Breast epithelium (tissue), 4 donors: Measurements from ENCODE around the gene NECTIN1. TPM values are rescaled to one million over a fixed set of nuclear protein-coding genes. Genes with fewer than 3 reads are reported as not detected.

Experiments used
- DNase-seq, 2 donors: peaks; one replicate each; pipeline ENCODE4 v3.0.0-alpha.2; 2019; ENCODE audit warnings: low spot score in 2 of 2
- H3K27ac ChIP-seq, 2 donors: fragments of 200-600 bp; sonication (generic) in 1 of 2; one replicate each; pipeline ENCODE4 v1.5.1; 2016 to 2019; ENCODE audit warnings: mild to moderate bottlenecking in 1 of 2
- H3K27me3 ChIP-seq, 2 donors: fragments of 200-600 bp; sonication (generic) in 1 of 2; one replicate each; pipeline versions ENCODE4 v1.5.1 to v1.6.0; 2017 to 2019; ENCODE audit warnings: control low read depth in 1 of 2, mild to moderate bottlenecking in 1 of 2
- H3K36me3 ChIP-seq: fragments of 200-600 bp; one replicate; pipeline ENCODE4 v1.5.1; 2019
- H3K4me1 ChIP-seq, 2 donors: fragments of 200-600 bp; sonication (generic); one replicate each; pipeline ENCODE4 v1.5.1; 2016 to 2019; ENCODE audit warnings: control low read depth in 1 of 2
- H3K4me3 ChIP-seq, 3 donors: fragments of 200-600 bp; sonication (generic); 1 replicate in 2 of 3; 2 replicates in 1 of 3; pipeline ENCODE4 v1.5.1; 2016 to 2019; ENCODE audit warnings: mild to moderate bottlenecking in 3 of 3, moderate library complexity in 2 of 3
- H3K9me3 ChIP-seq, 2 donors: fragments of 200-600 bp; sonication (generic) in 1 of 2; one replicate each; pipeline ENCODE4 v1.5.1; 2016 to 2019; ENCODE audit warnings: control low read depth in 1 of 2
- POLR2A ChIP-seq: fragments of 450-650 bp; IDR thresholded peaks from one replicate; pipeline ENCODE4 v1.6.1; 2016; ENCODE audit warnings: antibody characterized with exemption, mild to moderate bottlenecking, moderate library complexity
- POLR2AphosphoS5 ChIP-seq, 3 donors: sonication (generic); formaldehyde crosslinking; IDR thresholded peaks; one replicate each; pipeline ENCODE4 v1.6.1; 2017; ENCODE audit warnings: antibody characterized with exemption in 3 of 3
- intact Hi-C: fragments of 100-400 bp; cut with DNase I; formaldehyde crosslinking; loops from one replicate; pipeline ENCODE4 v1.15.1; 2023; ENCODE audit warnings: low total_unique reads
- total RNA-seq, 3 donors: library from RNA; depleted of rRNA; stranded (reverse); fragments of >200 nt; gene quantifications; one replicate each; pipeline ENCODE4 v1.1.0, GENCODE V29; 2016
- TF ChIP-seq, protein P1 (sequence below), 3 donors: fragments of 450-650 bp; IDR thresholded peaks; one replicate each; pipeline ENCODE4 v1.5.1; 2016 to 2017; ENCODE audit warnings: antibody characterized with exemption in 3 of 3, mild to moderate bottlenecking in 3 of 3, moderate library complexity in 3 of 3

The NECTIN1 gene
- total RNA-seq, 3 donors from 2014 or later = 2.6 to 6.6 (median 4.5) TPM

GRCh38 chr11:119765628-119766027 is 36.6 kb upstream of the NECTIN1 start:
- H3K9me3 ChIP-seq = no peaks in the 10 kb centered on the region

GRCh38 chr11:119764108-119764868 is 35.3 kb upstream of the NECTIN1 start:
- H3K36me3 ChIP-seq = no peaks in the 10 kb centered on the region
- peak in 1 of 2 donors; percentile 50 for DNase-seq
- intact Hi-C loops = no loop called here
- TF ChIP-seq POLR2A = no peak
- TF ChIP-seq, protein P1, sequence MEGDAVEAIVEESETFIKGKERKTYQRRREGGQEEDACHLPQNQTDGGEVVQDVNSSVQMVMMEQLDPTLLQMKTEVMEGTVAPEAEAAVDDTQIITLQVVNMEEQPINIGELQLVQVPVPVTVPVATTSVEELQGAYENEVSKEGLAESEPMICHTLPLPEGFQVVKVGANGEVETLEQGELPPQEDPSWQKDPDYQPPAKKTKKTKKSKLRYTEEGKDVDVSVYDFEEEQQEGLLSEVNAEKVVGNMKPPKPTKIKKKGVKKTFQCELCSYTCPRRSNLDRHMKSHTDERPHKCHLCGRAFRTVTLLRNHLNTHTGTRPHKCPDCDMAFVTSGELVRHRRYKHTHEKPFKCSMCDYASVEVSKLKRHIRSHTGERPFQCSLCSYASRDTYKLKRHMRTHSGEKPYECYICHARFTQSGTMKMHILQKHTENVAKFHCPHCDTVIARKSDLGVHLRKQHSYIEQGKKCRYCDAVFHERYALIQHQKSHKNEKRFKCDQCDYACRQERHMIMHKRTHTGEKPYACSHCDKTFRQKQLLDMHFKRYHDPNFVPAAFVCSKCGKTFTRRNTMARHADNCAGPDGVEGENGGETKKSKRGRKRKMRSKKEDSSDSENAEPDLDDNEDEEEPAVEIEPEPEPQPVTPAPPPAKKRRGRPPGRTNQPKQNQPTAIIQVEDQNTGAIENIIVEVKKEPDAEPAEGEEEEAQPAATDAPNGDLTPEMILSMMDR (IDR thresholded peaks at IDR 0.05) = no peak
- TF ChIP-seq POLR2AphosphoS5 (IDR thresholded peaks at IDR 0.05) = no peak
- no peak overlapping the region for H3K4me3 ChIP-seq
- no peaks in the 10 kb centered on the region for H3K9me3 ChIP-seq
- H3K27ac ChIP-seq = peak overlapping the region in 1 of 2 donors; percentile 25
- H3K27me3 ChIP-seq = peaks cover 0 to 6% of the 10 kb centered on the region in 2 donors
- H3K4me1 ChIP-seq = no peaks in the 10 kb centered on the region

More at GRCh38 chr11:119765628-119766027, 36.6 kb upstream of the NECTIN1 start:
- Histone ChIP-seq H3K36me3 (no peaks in the 10 kb centered on the region), H3K4me3 (no peak overlapping the region), H3K4me1 (no peaks in the 10 kb centered on the region), H3K27ac (no peak overlapping the region), H3K27me3 (peaks cover 0 to 6% of the 10 kb centered on the region in 2 donors)
- DNase-seq = no peak
- intact Hi-C loops = loop anchor here (5.0 kb wide), 1 partner anchor 1698 kb away; no protein-coding TSS in a partner anchor
- TF ChIP-seq POLR2A (no peak), POLR2AphosphoS5 (IDR thresholded peaks at IDR 0.05) (no peak)
- TF ChIP-seq, protein P1 (IDR thresholded peaks at IDR 0.05) = no peak

DNA sequence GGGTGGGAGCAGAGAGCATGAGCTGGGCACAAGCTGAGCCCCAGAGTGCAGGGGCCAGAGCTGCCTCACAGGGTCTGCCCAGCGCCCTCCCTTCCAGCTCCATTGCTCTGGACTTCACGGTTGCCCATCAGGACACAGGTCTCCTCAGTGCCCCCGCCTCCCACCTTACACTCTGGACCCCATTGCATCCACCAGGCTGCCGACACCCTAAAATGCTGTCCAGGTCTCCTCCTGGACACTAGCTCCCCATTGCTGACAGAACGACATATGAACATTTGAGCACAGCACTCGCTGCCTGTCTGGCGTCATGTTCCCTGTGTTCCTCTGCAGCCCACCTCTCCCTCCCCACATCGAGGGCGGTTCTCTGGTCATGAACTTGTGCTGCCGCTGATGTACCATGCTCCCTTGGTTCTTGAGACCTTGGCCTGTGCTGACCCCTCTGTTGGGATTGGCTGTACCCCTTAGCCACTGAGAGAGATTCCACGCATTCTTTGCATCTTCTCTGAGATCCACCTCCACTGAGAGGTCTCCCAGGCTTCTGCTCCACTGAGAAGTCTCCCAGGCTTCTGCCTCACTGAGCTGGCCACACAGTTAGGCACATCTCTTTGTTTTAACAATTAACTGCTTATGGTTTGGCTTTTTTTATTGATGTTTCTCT is 34.2 kb upstream of the NECTIN1 start:
- no peaks in the 10 kb centered on the region for H3K4me1 ChIP-seq
- no peak overlapping the region for H3K4me3 ChIP-seq
- DNase-seq = no peak
- H3K36me3 ChIP-seq = no peaks in the 10 kb centered on the region
- H3K27me3 ChIP-seq = peaks cover 0 to 6% of the 10 kb centered on the region in 2 donors
- no peak for TF ChIP-seq POLR2A
- H3K27ac ChIP-seq = no peak overlapping the region
- H3K9me3 ChIP-seq = no peaks in the 10 kb centered on the region
- intact Hi-C loops = no loop called here

GRCh38 chr11:119759747-119760412 is 30.9 kb upstream of the NECTIN1 start:
- intact Hi-C loops = loop anchor here (5.0 kb wide), 1 partner anchor 1618 kb away; no protein-coding TSS in a partner anchor
- no peaks in the 10 kb centered on the region for H3K9me3 ChIP-seq
- TF ChIP-seq POLR2AphosphoS5 (IDR thresholded peaks at IDR 0.05) (no peak), POLR2A (no peak)
- DNase-seq = no peak
- no peak overlapping the region for H3K27ac ChIP-seq
- H3K27me3 ChIP-seq = peaks cover 0 to 6% of the 10 kb centered on the region in 2 donors
- no peak overlapping the region for H3K4me3 ChIP-seq
- no peaks in the 10 kb centered on the region for H3K4me1 ChIP-seq
- no peaks in the 10 kb centered on the region for H3K36me3 ChIP-seq

DNA sequence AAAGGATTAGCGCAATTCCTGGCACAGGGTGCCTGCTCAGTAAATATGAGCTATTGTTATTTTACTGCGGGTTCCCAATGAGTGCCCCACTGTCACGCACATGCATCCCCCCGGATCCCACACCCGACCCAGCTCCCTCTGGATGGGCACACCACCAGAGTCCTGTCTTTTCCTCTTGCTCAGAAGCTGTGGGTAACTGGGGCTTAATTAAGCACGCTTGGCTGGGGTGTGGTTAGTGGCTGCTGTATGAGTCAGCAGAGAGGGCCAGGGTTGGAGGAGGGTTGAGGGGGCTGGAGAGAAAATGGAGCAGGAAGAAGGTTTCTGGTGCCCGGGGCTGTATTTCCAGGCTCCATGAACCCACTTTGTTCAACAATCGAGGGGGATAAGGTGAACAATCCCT is 30.3 kb upstream of the NECTIN1 start:
- Histone ChIP-seq H3K27me3 (peaks cover 0 to 6% of the 10 kb centered on the region in 2 donors), H3K9me3 (no peaks in the 10 kb centered on the region), H3K4me3 (no peak overlapping the region), H3K4me1 (no peaks in the 10 kb centered on the region), H3K27ac (no peak overlapping the region), H3K36me3 (no peaks in the 10 kb centered on the region)
- no peak for DNase-seq
- intact Hi-C loops = loop anchor here (5.0 kb wide), 1 partner anchor 1617 kb away; no protein-coding TSS in a partner anchor
- TF ChIP-seq POLR2A (no peak), POLR2AphosphoS5 (IDR thresholded peaks at IDR 0.05) (no peak)
- TF ChIP-seq, protein P1 (IDR thresholded peaks at IDR 0.05) = no peak
